GM19035 (cell line): Measurements from ENCODE around the gene SRD5A3.
A peak's percentile ranks its signal among the peaks of the same experiment; 100 is the strongest.

Experiments
- ATAC-seq: cut with Tn5 transposase; IDR thresholded peaks from one replicate; pipeline ENCODE4 v1.9.1; 2021; ENCODE audit not compliant: unreplicated experiment

The SRD5A3 gene

GRCh38 chr4:55373461-55373860 is 27.4 kb downstream of the SRD5A3 start:
- ATAC-seq, result no peak

- ATAC-seq, result no peak
Observed at GRCh38 chr4:55376698-55377097, 30.7 kb downstream of the SRD5A3 start.

GRCh38 chr4:55378617-55379467 is 32.8 kb downstream of the SRD5A3 start:
- ATAC-seq, result no peak

GRCh38 chr4:55380576-55380975 is 34.5 kb downstream of the SRD5A3 start:
- no peak for ATAC-seq

- no peak for ATAC-seq
Observed at GRCh38 chr4:55381502-55381901, 35.5 kb downstream of the SRD5A3 start.

GRCh38 chr4:55382488-55383003 is 36.5 kb downstream of the SRD5A3 start:
- no peak for ATAC-seq

GRCh38 chr4:55385201-55385649 is 39.2 kb downstream of the SRD5A3 start:
- no peak for ATAC-seq

- ATAC-seq, result peak; percentile 72
Observed at GRCh38 chr4:55386073-55386472, 40.0 kb downstream of the SRD5A3 start.

- no peak for ATAC-seq
Observed at GRCh38 chr4:55386840-55387239, 40.8 kb downstream of the SRD5A3 start.

- ATAC-seq, result no peak
Observed at GRCh38 chr4:55393461-55394320, 47.6 kb downstream of the SRD5A3 start.

GRCh38 chr4:55395218-55395528 is 49.1 kb downstream of the SRD5A3 start:
- peak; percentile 1 for ATAC-seq

GRCh38 chr4:55395529-55396307 is 49.7 kb downstream of the SRD5A3 start, which contains the start of gene TMEM165:
TSS of gene TMEM165 (plus strand) at chr4:55395957. CDS start at chr4:55396190, 233 bp downstream.
- peak; percentile 93 for ATAC-seq

GRCh38 chr4:55396308-55397125 is 50.5 kb downstream of the SRD5A3 start:
- peak; percentile 36 for ATAC-seq

GRCh38 chr4:55397126-55397436 is 51.0 kb downstream of the SRD5A3 start:
- no peak for ATAC-seq

- no peak for ATAC-seq
Observed at GRCh38 chr4:55397520-55398321, 51.7 kb downstream of the SRD5A3 start.

GRCh38 chr4:55398461-55398860 is 52.4 kb downstream of the SRD5A3 start:
- no peak for ATAC-seq

- no peak for ATAC-seq
Observed at GRCh38 chr4:55398966-55399365, 52.9 kb downstream of the SRD5A3 start.

GRCh38 chr4:55399581-55399980 is 53.5 kb downstream of the SRD5A3 start:
- ATAC-seq, result no peak

GRCh38 chr4:55405073-55405472 is 59.0 kb downstream of the SRD5A3 start:
- ATAC-seq, result no peak
